GM21737 (cell line): ENCODE measurements around the gene IL5RA.

Experiments
- ATAC-seq: cut with Tn5 transposase; IDR thresholded peaks from one replicate; pipeline ENCODE4 v1.9.1; 2021; ENCODE audit warnings: mild to moderate bottlenecking, moderate library complexity; ENCODE audit not compliant: unreplicated experiment

Gene IL5RA

GRCh38 chr3:3110299-3110630 is at the start of gene IL5RA:
TSS of gene IL5RA (minus strand) at chr3:3110374. CDS start at chr3:3104984, 5,390 bp downstream.
- ATAC-seq = no peak

- ATAC-seq = no peak
Measured at GRCh38 chr3:3157484-3157883, 47.3 kb upstream of the IL5RA start.

GRCh38 chr3:3154879-3155610 is 44.9 kb upstream of the IL5RA start:
- no peak for ATAC-seq

- no peak for ATAC-seq
Measured at GRCh38 chr3:3151513-3151912, 41.3 kb upstream of the IL5RA start.

GRCh38 chr3:3149560-3149959 is 39.4 kb upstream of the IL5RA start:
- no peak for ATAC-seq

- ATAC-seq = no peak
Measured at GRCh38 chr3:3145831-3146230, 35.7 kb upstream of the IL5RA start.

GRCh38 chr3:3141939-3142338 is 31.8 kb upstream of the IL5RA start:
- ATAC-seq = no peak

- ATAC-seq = no peak
Measured at GRCh38 chr3:3137526-3137925, 27.4 kb upstream of the IL5RA start.

GRCh38 chr3:3134750-3135448 is 24.7 kb upstream of the IL5RA start:
- no peak for ATAC-seq

- ATAC-seq = no peak
Measured at GRCh38 chr3:3133500-3133899, 23.3 kb upstream of the IL5RA start.

- no peak for ATAC-seq
Measured at GRCh38 chr3:3129579-3129978, 19.4 kb upstream of the IL5RA start.

GRCh38 chr3:3127432-3128010 is 17.3 kb upstream of the IL5RA start:
- ATAC-seq = no peak

- peak; percentile 99 for ATAC-seq
Measured at GRCh38 chr3:3126477-3127431, 16.6 kb upstream of the IL5RA start, which contains the start of gene TRNT1. TSS of gene TRNT1 (plus strand) at chr3:3126940. CDS start at chr3:3129041, 2,101 bp downstream.

GRCh38 chr3:3125977-3126376 is 15.8 kb upstream of the IL5RA start:
- ATAC-seq = no peak

GRCh38 chr3:3119393-3119851 is 9.2 kb upstream of the IL5RA start:
- no peak for ATAC-seq

GRCh38 chr3:3117651-3118050 is 7.5 kb upstream of the IL5RA start:
- no peak for ATAC-seq

- no peak for ATAC-seq
Measured at GRCh38 chr3:3113042-3113709, 3.0 kb upstream of the IL5RA start.

GRCh38 chr3:3110749-3111361 is 681 bp upstream of the IL5RA start:
- no peak for ATAC-seq

GRCh38 chr3:3109407-3110298 is 521 bp downstream of the IL5RA start:
- peak; percentile 63 for ATAC-seq
